Measurements from ENCODE around the gene PTPRD. TPM values are rescaled to one million over a fixed set of nuclear protein-coding genes. Genes with fewer than 3 reads are reported as not detected.

Gene PTPRD
- total and polyA plus RNA-seq, 9 of the 15 experiments (the other 6 are each of a cell fraction or from before 2014, with no cell fraction given), result 0.11 TPM; not detected in 8

DNA sequence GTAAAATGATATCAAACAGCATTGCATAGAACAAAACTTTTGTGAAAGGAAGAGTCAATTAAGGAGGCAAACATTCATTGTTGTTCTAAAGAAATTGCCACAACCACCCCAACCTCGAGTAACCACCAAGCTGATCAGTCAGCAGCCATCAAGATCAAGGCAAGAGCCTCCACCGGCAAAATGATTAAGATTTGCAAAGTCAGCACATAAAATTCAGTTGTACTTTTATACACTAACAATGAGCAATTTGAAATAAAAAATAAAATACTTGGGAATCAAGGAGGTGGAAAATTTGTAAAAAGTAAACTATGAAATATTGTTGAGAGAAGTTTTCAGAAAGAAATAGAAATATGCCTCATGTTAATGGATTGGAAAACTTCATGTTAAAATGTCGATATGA, 1118.5 kb downstream of the PTPRD start:
- CTCF ChIA-PET (ENCODE audit: low intra/inter-chr PET ratio), result no interaction called here
- H3K36me3 ChIP-seq (ENCODE audit: control insufficient read depth, insufficient read depth, low read length), result no peaks in the 10 kb centered on the region
- no peak overlapping the region for H3K9ac ChIP-seq (ENCODE audit: insufficient read depth in 1 of 2, low read depth in 2 of 2, low read length in 2 of 2)
- DNase-seq (ENCODE audit: extremely low read depth in 1 of 4, low spot score in 3 of 4), result no peak
- no peaks in the 10 kb centered on the region for H3K27me3 ChIP-seq (ENCODE audit: control insufficient read depth in 2 of 2, insufficient read depth in 2 of 2, low read length in 2 of 2)
- H3K4me3 ChIP-seq, result no peak overlapping the region
- H3K27ac ChIP-seq (ENCODE audit: extremely low read depth, low read depth, low read length), result no peak overlapping the region
- H3K4me2 ChIP-seq (ENCODE audit: insufficient read depth, low read length), result no peak overlapping the region
- ATAC-seq, result no peak
- BruUV-seq (replicated peaks), result no TSS peak
- H2AFZ ChIP-seq (ENCODE audit: low read depth, low read length), result no peak overlapping the region
- intact Hi-C loops (cut with micrococcal nuclease), result no loop called here
- no peaks in the 10 kb centered on the region for H3K9me3 ChIP-seq (replicated peaks; ENCODE audit: control insufficient read depth, insufficient read depth, low read depth, low read length)
- WGBS (ENCODE audit: insufficient coverage, low coverage, missing lambda C conversion rate), result 0% methylated on average over 3 of the region's 3 CpGs
- no peak for FAIRE-seq
- in situ Hi-C loops (cut with MboI), result no loop called here
- no peaks in the 10 kb centered on the region for H3K9me1 ChIP-seq (ENCODE audit: control insufficient read depth, insufficient read depth, low read length)
- H3K79me2 ChIP-seq (ENCODE audit: control insufficient read depth, insufficient read depth, low read length), result no peaks in the 10 kb centered on the region
- no peaks in the 10 kb centered on the region for H3K4me1 ChIP-seq (replicated peaks in 1 of 2; ENCODE audit: control insufficient read depth in 2 of 2, insufficient read depth in 2 of 2, low read length in 2 of 2)
- no peaks in the 10 kb centered on the region for H4K20me1 ChIP-seq (replicated peaks; ENCODE audit: control insufficient read depth, insufficient read depth, low read length)
- POLR2A ChIA-PET, result no interaction called here
- TF ChIP-seq MCM5 (IDR thresholded peaks at IDR 0.05; ENCODE audit: low read depth) (no peak), MAFK (IDR thresholded peaks at IDR 0.05; ENCODE audit: low read length) (peak; percentile 56; the same call in 1 of the 2 replicates), MAFF (IDR thresholded peaks at IDR 0.05; ENCODE audit: low read length) (peak; percentile 53; the same call in 1 of the 2 replicates), MAFG (tag; conservative IDR thresholded peaks at IDR 0.05) (0 out of 2 replicates have a peak, but pooled peaks have one; percentile 12), C11orf30 (IDR thresholded peaks at IDR 0.05; ENCODE audit: low read depth) (peak; percentile 16; the same call in 1 of the 2 replicates)
- TF ChIP-seq, protein P1, sequence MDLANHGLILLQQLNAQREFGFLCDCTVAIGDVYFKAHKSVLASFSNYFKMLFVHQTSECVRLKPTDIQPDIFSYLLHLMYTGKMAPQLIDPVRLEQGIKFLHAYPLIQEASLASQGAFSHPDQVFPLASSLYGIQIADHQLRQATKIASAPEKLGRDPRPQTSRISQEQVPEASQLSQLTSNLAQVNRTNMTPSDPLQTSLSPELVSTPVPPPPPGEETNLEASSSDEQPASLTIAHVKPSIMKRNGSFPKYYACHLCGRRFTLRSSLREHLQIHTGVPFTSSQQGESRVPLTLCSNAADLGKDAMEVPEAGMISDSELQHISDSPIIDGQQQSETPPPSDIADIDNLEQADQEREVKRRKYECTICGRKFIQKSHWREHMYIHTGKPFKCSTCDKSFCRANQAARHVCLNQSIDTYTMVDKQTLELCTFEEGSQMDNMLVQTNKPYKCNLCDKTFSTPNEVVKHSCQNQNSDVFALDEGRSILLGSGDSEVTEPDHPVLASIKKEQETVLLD (IDR thresholded peaks at IDR 0.05), result no peak

- POLR2A ChIA-PET, result no interaction called here
- FAIRE-seq, result no peak
- TF ChIP-seq PTRF (tag; IDR thresholded peaks at IDR 0.05) (no peak), ZNF184 (CRISPR knock-in tag; IDR thresholded peaks at IDR 0.05) (no peak), ZNF766 (CRISPR knock-in tag; conservative IDR thresholded peaks at IDR 0.05) (no peak), NFE2L1 (tag; IDR thresholded peaks at IDR 0.05; ENCODE audit: borderline replicate concordance, low read depth) (no peak), ZNF174 (CRISPR knock-in tag; IDR thresholded peaks at IDR 0.05) (no peak), STAG1 (CRISPR knock-in tag; IDR thresholded peaks at IDR 0.05; ENCODE audit: borderline replicate concordance) (no peak)
- TF ChIP-seq, protein P2, sequence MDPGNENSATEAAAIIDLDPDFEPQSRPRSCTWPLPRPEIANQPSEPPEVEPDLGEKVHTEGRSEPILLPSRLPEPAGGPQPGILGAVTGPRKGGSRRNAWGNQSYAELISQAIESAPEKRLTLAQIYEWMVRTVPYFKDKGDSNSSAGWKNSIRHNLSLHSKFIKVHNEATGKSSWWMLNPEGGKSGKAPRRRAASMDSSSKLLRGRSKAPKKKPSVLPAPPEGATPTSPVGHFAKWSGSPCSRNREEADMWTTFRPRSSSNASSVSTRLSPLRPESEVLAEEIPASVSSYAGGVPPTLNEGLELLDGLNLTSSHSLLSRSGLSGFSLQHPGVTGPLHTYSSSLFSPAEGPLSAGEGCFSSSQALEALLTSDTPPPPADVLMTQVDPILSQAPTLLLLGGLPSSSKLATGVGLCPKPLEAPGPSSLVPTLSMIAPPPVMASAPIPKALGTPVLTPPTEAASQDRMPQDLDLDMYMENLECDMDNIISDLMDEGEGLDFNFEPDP (CRISPR knock-in tag; IDR thresholded peaks at IDR 0.05), result no peak
- TF ChIP-seq, protein P3, sequence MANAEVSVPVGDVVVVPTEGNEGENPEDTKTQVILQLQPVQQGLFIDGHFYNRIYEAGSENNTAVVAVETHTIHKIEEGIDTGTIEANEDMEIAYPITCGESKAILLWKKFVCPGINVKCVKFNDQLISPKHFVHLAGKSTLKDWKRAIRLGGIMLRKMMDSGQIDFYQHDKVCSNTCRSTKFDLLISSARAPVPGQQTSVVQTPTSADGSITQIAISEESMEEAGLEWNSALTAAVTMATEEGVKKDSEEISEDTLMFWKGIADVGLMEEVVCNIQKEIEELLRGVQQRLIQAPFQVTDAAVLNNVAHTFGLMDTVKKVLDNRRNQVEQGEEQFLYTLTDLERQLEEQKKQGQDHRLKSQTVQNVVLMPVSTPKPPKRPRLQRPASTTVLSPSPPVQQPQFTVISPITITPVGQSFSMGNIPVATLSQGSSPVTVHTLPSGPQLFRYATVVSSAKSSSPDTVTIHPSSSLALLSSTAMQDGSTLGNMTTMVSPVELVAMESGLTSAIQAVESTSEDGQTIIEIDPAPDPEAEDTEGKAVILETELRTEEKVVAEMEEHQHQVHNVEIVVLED (CRISPR knock-in tag; IDR thresholded peaks at IDR 0.05), result no peak
Observed at GRCh38 chr9:9492506-9492905, 1120.3 kb downstream of the PTPRD start.

More at GRCh38 chr9:9492506-9492905, 1120.3 kb downstream of the PTPRD start:
- Histone ChIP-seq H3K4me2 (ENCODE audit: insufficient read depth, low read length) (no peak overlapping the region), H3K9me1 (ENCODE audit: control insufficient read depth, insufficient read depth, low read length) (no peaks in the 10 kb centered on the region), H2AFZ (ENCODE audit: low read depth, low read length) (no peak overlapping the region), H3K9me3 (replicated peaks; ENCODE audit: control insufficient read depth, insufficient read depth, low read depth, low read length) (no peaks in the 10 kb centered on the region), H3K27me3 (ENCODE audit: control insufficient read depth in 2 of 2, insufficient read depth in 2 of 2, low read length in 2 of 2) (no peaks in the 10 kb centered on the region), H3K79me2 (ENCODE audit: control insufficient read depth, insufficient read depth, low read length) (no peaks in the 10 kb centered on the region), H3K36me3 (ENCODE audit: control insufficient read depth, insufficient read depth, low read length) (no peaks in the 10 kb centered on the region), H4K20me1 (replicated peaks; ENCODE audit: control insufficient read depth, insufficient read depth, low read length) (no peaks in the 10 kb centered on the region), H3K4me3 (no peak overlapping the region), H3K9ac (ENCODE audit: insufficient read depth in 1 of 2, low read depth in 2 of 2, low read length in 2 of 2) (no peak overlapping the region), H3K27ac (ENCODE audit: extremely low read depth, low read depth, low read length) (no peak overlapping the region), H3K4me1 (replicated peaks in 1 of 2; ENCODE audit: control insufficient read depth in 2 of 2, insufficient read depth in 2 of 2, low read length in 2 of 2) (no peaks in the 10 kb centered on the region)
- CTCF ChIA-PET (ENCODE audit: low intra/inter-chr PET ratio), result no interaction called here
- DNase-seq (ENCODE audit: extremely low read depth in 1 of 4, low spot score in 3 of 4) (no peak), ATAC-seq (no peak)
- intact Hi-C loops (cut with micrococcal nuclease), result no loop called here
- BruUV-seq (replicated peaks), result no TSS peak
- WGBS (ENCODE audit: insufficient coverage, low coverage, missing lambda C conversion rate), result 0% methylated on average over 3 of the region's 3 CpGs
- in situ Hi-C loops (cut with MboI), result no loop called here
